Keratinocyte (primary cell): ENCODE data around the gene JAK1.

Experiments used
- CTCF ChIP-seq, 3 experiments: IDR thresholded peaks in 1 of 3; conservative IDR thresholded peaks in 1 of 3; optimal IDR thresholded peaks in 1 of 3; 2 replicates in 2 of 3; 3 replicates in 1 of 3; pipeline versions ENCODE3 to v1.5.1; 2011; ENCODE audit warnings: low read length in 3 of 3, mild to moderate bottlenecking in 3 of 3, moderate library complexity in 2 of 3, control low read depth in 1 of 3, inconsistent platforms in 1 of 3; ENCODE audit not compliant: insufficient read depth in 2 of 3; ENCODE audit errors: extremely low read depth in 1 of 3
- EZH2 ChIP-seq: IDR thresholded peaks from one replicate; pipeline ENCODE4 v1.6.1; 2012; ENCODE audit warnings: inconsistent platforms, mild to moderate bottlenecking, low read length, moderate library complexity

DNA sequence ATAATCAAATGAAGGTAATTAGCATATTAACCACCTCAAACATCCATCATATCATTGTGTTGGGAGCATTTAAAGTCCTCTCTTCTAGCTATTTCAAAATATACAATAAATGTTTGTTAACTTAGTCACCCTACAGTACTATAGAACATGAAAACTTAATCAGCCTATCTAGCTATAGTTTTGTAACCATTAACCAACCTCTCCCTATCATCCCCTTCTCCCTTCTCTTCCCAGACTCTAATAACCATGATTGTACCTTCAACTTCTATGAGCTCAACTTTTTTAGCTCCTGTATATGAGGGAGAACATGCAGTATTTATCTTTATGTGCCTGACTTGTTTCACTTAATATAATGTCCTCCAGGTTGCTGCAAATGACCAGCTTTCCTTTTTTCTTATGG, 167.5 kb downstream of the JAK1 start:
- TF ChIP-seq EZH2 = no peak
- TF ChIP-seq CTCF (optimal IDR thresholded peaks at IDR 0.05 in 1 of 3, IDR thresholded peaks at IDR 0.05 in 1 of 3, conservative IDR thresholded peaks at IDR 0.05 in 1 of 3; ENCODE audit: extremely low read depth in 1 of 3, insufficient read depth in 2 of 3, low read length in 3 of 3) = no peak
